ENCODE data around the gene RNASEH1. TPM values are rescaled to one million over a fixed set of nuclear protein-coding genes. Genes with fewer than 3 reads are reported as not detected.

RNASEH1 gene
- total RNA-seq, 2 donors from 2014 or later: 15.0 to 26.2 TPM

DNA sequence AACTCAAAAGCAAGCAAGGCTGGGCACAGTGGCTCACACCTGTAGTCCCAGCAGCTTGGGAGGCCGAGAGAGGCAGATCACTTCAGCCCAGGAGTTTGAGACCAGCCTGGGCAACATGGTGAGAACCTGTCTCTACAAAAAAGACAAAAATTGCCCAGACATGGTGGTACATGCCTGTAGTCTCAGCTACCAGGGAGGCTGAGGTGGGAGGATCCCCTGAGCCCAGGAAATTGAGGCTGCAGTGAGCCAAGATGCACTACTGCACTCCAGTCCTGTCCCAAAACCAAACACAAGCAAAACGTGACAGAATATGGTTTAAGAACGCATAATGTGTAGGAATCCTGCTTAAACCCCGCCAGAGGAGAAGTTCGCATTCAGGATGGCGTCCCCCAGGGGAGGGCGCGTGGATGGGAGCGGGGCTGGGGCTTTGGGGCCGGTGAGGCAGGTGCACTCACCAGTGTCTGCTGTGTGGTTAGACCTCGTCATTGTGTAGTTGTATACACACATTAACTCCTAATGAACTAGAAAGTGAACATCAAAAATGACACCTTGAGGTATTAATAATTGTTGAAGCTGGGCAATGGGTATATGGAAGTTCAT, 42.2 kb upstream of the RNASEH1 start:
- H3K36me3 ChIP-seq: no peaks in the 10 kb centered on the region
- H3K27ac ChIP-seq: no peak overlapping the region
- H3K4me1 ChIP-seq (ENCODE audit: control insufficient read depth in 1 of 2, low read depth in 2 of 2): no peaks in the 10 kb centered on the region
- no peak for ATAC-seq (ENCODE audit: insufficient number of reproducible peaks, low FRiP score, low read depth)
- no peaks in the 10 kb centered on the region for H3K9me3 ChIP-seq
- no peaks in the 10 kb centered on the region for H3K27me3 ChIP-seq (replicated peaks; ENCODE audit: insufficient read depth)
- no peak overlapping the region for H3K4me3 ChIP-seq
- TF ChIP-seq, protein P1, sequence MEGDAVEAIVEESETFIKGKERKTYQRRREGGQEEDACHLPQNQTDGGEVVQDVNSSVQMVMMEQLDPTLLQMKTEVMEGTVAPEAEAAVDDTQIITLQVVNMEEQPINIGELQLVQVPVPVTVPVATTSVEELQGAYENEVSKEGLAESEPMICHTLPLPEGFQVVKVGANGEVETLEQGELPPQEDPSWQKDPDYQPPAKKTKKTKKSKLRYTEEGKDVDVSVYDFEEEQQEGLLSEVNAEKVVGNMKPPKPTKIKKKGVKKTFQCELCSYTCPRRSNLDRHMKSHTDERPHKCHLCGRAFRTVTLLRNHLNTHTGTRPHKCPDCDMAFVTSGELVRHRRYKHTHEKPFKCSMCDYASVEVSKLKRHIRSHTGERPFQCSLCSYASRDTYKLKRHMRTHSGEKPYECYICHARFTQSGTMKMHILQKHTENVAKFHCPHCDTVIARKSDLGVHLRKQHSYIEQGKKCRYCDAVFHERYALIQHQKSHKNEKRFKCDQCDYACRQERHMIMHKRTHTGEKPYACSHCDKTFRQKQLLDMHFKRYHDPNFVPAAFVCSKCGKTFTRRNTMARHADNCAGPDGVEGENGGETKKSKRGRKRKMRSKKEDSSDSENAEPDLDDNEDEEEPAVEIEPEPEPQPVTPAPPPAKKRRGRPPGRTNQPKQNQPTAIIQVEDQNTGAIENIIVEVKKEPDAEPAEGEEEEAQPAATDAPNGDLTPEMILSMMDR (IDR thresholded peaks at IDR 0.05): no peak
- no peak for DNase-seq (ENCODE audit: low spot score)

DNA sequence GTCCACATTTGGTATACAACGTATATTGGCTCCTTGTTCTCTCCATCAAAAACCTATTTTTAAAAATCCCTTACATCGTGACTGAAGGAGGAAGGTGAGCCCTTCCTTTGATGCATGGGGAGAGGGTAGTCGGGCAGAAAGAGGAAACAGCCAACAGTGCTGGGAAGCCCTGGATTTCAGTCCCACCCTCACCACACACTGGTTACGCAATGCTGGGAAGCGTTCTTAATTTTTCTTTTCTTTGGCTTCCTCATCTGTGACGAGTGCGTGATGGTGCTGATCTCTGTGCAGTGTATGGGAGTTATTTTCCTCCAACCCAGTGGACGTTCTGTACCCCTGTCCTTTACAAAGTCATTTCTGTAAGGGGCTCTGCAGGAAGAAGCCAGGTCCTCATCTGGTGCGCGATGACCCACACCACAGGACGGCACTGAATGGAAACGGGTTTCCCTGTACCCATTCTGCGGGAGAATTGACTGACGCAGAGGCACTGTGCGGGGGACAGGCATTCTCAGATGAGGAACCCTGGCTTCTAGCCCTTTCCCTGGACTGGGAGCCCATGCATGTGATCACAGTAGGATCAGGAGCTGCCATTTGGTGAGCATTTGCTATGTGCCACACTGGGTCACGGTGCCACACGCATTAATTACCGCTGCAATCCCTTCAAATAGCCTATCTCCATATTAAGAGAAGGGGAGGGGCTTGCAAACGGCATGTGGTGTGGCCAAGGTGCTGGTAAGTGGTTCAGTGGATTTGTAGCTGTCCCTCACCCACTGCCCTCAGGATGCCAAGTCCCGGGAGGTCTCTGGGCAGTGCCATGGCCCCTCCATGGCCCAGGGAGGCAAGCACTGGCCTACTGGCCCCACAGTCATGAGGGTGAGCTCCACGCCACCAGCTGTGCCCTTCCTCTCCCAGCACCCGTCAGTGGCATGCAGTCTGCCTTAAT, 41.0 kb upstream of the RNASEH1 start:
- TF ChIP-seq, protein P1 (IDR thresholded peaks at IDR 0.05): no peak
- H3K27ac ChIP-seq: no peak overlapping the region
- no peak overlapping the region for H3K4me3 ChIP-seq
- ATAC-seq (ENCODE audit: insufficient number of reproducible peaks, low FRiP score, low read depth) (no peak), DNase-seq (ENCODE audit: low spot score) (no peak)
- H3K9me3 ChIP-seq: no peaks in the 10 kb centered on the region
- no peaks in the 10 kb centered on the region for H3K27me3 ChIP-seq (replicated peaks; ENCODE audit: insufficient read depth)
- no peaks in the 10 kb centered on the region for H3K4me1 ChIP-seq (ENCODE audit: control insufficient read depth in 1 of 2, low read depth in 2 of 2)
- no peaks in the 10 kb centered on the region for H3K36me3 ChIP-seq

DNA sequence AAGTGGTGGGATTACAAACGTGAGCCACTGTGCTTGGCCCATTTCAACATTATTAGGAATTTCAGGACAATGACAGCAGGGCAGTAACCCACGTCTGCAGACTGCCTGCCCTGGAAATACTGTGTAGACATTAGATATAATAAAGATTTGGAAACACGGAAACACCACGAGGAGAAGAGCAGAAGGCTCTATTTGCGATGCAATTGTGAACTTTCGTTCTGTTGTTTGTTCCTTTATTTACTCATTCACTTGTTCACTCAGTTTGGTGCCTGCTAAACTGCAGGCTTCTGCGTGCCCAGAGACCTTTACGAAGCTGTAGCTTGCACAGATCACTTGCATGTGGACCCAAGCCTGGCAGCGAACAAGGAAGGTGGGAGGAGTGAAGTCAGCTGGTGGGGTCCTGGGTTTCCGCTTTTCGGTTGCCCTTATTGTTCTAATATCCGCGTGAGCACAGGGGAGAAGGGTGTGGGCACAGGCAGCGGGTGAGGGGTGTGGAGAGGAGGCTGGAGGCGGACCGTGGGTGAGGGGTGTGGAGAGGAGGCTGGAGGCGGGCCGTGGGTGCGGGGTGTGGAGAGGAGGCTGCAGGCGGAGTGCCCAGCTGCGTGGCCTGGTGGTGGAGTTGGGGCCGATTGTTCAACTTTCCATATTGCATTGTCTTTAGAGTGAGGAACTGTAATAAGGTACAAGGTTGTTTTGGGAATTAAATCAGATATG, 40.2 kb upstream of the RNASEH1 start:
- no peak overlapping the region for H3K4me3 ChIP-seq
- no peaks in the 10 kb centered on the region for H3K36me3 ChIP-seq
- ATAC-seq (ENCODE audit: insufficient number of reproducible peaks, low FRiP score, low read depth): no peak
- H3K4me1 ChIP-seq (ENCODE audit: control insufficient read depth in 1 of 2, low read depth in 2 of 2): no peaks in the 10 kb centered on the region
- H3K27ac ChIP-seq: no peak overlapping the region
- no peaks in the 10 kb centered on the region for H3K9me3 ChIP-seq
- no peaks in the 10 kb centered on the region for H3K27me3 ChIP-seq (replicated peaks; ENCODE audit: insufficient read depth)
- DNase-seq (ENCODE audit: low spot score): no peak
- TF ChIP-seq, protein P1 (IDR thresholded peaks at IDR 0.05): no peak

DNA sequence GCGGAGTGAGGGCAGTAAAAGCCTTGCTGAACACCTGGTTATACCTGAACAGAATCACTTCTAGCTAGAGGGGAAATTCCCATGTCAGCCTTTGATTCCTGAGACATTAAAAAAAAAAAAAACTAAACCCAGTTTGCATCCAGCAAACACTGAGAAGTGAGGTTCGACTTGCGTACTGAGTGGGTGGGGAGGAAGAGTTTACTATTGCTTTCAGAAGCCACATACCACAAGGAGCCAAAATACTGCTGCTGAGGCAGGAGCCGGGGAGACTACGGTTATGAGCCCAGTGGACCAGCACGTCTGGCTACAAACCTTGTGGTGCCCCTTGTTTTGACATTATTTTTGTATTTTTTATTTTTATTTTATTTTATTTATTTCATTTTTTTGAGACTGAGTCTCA, 39.4 kb upstream of the RNASEH1 start:
- Histone ChIP-seq H3K4me3 (no peak overlapping the region), H3K27ac (no peak overlapping the region), H3K4me1 (ENCODE audit: control insufficient read depth in 1 of 2, low read depth in 2 of 2) (no peaks in the 10 kb centered on the region), H3K9me3 (no peaks in the 10 kb centered on the region), H3K27me3 (replicated peaks; ENCODE audit: insufficient read depth) (no peaks in the 10 kb centered on the region), H3K36me3 (no peaks in the 10 kb centered on the region)
- TF ChIP-seq, protein P1 (IDR thresholded peaks at IDR 0.05): no peak
- no peak for DNase-seq (ENCODE audit: low spot score)
- no peak for ATAC-seq (ENCODE audit: insufficient number of reproducible peaks, low FRiP score, low read depth)

DNA sequence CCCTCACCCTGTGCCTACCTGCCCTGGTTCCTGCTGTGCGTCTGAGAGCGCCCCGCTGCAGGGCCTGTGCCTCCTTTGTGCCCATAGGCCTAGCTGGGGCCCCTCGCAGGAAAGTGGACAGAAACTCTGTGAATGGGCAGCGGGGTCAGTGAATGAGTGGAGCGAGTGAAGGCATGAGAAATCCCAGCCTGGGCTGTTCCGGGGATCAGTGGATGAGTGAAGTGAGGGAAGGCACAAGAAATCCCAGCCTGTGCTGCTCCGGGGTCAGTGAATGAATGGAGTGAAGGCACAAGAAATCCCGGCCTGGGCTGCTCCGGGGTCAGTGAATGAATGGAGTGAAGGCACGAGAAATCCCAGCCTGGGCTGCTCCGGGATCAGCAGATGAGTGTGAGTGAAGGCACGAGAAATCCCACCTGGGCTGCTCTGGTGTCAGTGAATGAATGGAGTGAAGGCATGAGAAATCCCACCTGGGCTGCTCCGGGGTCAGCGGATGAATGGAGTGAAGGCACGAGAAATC, 38.8 kb upstream of the RNASEH1 start:
- DNase-seq (ENCODE audit: low spot score) (no peak), ATAC-seq (ENCODE audit: insufficient number of reproducible peaks, low FRiP score, low read depth) (no peak)
- Histone ChIP-seq H3K4me3 (no peak overlapping the region), H3K36me3 (no peaks in the 10 kb centered on the region), H3K27ac (no peak overlapping the region), H3K9me3 (no peaks in the 10 kb centered on the region), H3K27me3 (replicated peaks; ENCODE audit: insufficient read depth) (no peaks in the 10 kb centered on the region), H3K4me1 (ENCODE audit: control insufficient read depth in 1 of 2, low read depth in 2 of 2) (no peaks in the 10 kb centered on the region)
- TF ChIP-seq, protein P1 (IDR thresholded peaks at IDR 0.05): no peak

All from thoracic aorta (tissue), 2 donors.